NCI-H526 treated with DMSO at 0.1 percent for 48 hours (cell line): ENCODE measurements around the gene KRTAP10-4.
"Not testable (repeated sequence)": the region's sequence is repeated elsewhere in the genome, so short reads cannot be mapped to it uniquely, and the experiment has no call there.

Experiments
- DNase-seq: peaks from one replicate; lab custom pipeline; 2025; lab: John Stamatoyannopoulos, UW

The KRTAP10-4 gene

GRCh38 chr21:44600118-44600978, 26.8 kb downstream of the KRTAP10-4 start, which contains the start of gene KRTAP10-7:
Gene KRTAP10-7 (plus strand): TSS chr21:44600597. CDS start chr21:44600622, 25 bp downstream.
- DNase-seq: not testable (repeated sequence)

DNA sequence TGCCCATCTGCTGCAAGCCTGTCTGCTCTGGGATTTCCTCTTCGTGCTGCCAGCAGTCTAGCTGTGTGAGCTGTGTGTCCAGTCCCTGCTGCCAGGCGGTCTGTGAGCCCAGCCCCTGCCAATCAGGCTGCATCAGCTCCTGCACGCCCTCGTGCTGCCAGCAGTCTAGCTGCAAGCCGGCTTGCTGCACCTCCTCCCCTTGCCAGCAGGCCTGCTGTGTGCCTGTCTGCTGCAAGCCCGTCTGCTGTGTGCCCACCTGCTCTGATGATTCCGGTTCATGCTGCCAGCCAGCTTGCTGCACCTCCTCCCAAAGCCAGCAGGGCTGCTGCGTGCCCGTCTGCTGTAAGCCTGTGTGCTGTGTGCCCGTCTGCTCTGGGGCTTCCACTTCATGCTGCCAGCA, 27.6 kb downstream of the KRTAP10-4 start:
- not testable (repeated sequence) for DNase-seq

- DNase-seq: no peak
Observed at GRCh38 chr21:44601596-44602462, 28.3 kb downstream of the KRTAP10-4 start.

DNA sequence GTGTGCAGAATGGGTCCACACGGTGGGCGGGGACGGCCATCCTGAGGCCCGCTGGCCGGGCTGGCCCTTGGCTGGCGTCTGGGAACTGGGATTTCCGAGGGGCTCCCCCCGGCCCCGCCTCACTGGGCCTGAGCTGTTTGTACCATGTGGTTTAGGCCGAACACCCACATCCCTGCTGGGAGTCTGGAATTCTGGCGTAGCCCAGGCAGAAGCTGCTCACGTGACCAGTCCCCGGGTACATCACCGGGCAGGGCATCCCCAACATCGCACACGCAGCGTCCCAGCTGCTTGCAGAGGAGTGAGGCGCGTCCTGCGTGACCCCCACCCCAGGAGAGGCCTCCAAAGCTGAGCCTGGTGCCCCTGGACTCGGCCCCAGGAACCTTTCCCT, 28.9 kb downstream of the KRTAP10-4 start:
- DNase-seq: no peak

DNA sequence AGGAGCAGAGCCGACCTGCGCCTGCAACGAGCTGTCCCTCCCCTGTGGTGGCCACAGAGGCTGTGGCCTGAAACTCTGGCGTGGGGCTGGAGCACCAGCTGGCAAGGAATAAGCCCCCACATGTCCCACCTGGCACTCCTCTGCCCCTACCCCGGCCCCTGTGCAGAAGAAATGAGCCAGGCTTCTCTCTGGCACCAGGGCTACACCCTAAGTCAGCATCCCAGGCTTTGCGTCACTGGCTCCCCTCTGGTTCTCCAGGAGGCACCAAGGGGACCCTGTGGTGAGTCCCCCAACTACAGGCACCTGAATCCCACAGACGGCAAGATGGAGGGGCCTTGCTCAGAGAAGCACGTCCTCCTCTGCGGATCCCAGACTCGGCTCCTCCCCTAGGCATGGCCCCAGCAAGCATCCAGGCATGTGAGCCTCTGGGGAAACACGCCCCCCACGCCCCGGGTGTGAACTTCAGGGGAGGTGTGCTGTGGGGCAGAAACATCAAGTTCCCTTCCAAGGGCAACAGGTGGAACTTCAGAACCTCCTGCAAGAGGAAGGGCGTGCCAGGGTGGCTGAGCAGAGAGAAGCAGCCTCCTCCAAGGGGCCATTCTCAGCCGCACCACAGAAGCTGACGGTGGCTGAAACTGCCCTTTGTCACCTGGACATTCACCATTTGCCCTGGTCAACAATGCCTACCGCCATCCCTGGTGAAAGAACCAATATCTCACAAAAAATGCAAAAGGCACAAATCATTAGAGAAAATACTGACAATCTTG, 29.8 kb downstream of the KRTAP10-4 start:
- no peak for DNase-seq

DNA sequence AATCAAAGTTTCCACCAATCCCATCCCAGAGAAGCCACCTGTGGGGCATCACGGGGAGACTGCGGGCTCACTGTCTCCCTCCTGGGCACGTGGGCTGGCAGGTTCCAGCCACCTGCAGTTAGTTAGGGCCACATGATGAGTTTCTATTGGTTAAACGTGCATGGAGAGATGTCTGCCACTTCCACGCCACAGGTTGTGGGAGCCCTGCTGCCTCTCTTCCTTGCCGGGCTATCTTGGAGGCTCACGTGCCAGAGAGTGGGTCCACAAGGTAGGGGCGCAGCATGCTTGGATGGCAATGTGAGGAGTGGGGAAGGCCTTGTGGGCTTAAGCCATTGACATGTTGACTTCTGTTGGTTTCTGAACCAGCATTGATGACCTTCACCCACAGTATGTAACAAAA, 30.4 kb downstream of the KRTAP10-4 start:
- no peak for DNase-seq

DNA sequence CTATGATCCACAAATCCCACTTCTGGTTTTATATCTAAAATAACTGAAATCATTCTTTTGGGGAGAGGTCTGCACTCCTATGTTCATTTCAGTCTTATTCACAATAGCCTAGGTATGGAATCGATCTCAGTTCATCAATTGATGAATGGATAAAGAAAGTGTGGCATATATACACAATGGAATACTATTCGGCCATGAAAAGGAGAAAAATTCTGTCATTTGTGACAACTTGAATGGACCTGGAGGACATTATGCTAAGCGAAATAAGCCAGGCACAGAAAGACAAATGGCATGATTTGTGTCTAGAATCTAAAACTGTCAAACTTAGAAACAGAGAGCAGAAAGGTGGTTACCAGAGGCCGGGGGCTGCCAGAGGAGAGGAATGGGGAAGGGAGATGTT, 33.0 kb downstream of the KRTAP10-4 start:
- no peak for DNase-seq

GRCh38 chr21:44609193-44609592, 35.7 kb downstream of the KRTAP10-4 start:
- DNase-seq: no peak

- not testable (repeated sequence) for DNase-seq
Observed at GRCh38 chr21:44610157-44610843, 36.8 kb downstream of the KRTAP10-4 start.

DNA sequence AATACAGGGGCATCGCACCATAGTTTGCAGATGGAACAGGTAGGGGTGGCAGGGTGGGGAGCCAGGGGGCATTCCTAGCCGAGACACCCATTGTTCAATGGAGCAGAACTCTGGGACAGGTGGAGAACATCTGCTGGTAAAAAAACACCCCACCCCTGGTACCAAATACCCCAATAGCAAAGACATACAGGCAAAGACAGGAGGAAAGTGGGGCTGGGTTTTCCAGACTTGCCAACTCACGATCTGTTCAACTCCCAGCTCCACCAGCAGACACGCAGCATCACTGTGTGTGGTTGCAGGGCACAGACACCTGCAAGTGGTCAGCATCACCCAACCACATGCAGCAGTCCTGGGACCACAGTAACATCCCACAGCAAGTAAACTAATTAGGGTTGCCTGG, 38.0 kb downstream of the KRTAP10-4 start:
- no peak for DNase-seq

DNA sequence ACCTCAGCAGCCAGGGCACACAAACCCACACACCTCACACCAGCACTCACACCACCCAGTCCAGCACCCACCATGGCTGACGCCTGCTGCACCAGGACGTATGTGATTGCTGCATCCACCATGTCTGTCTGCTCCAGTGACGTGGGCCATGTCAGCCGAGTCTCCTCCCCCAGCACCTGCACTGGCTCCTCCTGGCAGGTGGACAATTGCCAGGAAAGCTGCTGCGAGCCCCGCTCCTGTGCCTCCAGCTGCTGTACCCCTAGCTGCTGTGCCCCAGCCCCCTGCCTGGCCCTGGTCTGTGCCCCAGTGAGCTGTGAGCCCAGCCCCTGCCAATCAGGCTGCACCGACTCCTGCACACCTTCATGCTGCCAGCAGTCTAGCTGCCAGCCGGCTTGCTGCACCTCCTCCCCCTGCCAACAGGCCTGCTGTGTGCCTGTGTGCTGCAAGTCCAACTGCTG, 38.5 kb downstream of the KRTAP10-4 start, which contains the start of gene KRTAP10-8:
Gene KRTAP10-8, plus strand, starts transcription at position 51 of the 458 bp plus-strand sequence. Its CDS starts 22 bp downstream, at position 73.
- DNase-seq: no peak

DNA sequence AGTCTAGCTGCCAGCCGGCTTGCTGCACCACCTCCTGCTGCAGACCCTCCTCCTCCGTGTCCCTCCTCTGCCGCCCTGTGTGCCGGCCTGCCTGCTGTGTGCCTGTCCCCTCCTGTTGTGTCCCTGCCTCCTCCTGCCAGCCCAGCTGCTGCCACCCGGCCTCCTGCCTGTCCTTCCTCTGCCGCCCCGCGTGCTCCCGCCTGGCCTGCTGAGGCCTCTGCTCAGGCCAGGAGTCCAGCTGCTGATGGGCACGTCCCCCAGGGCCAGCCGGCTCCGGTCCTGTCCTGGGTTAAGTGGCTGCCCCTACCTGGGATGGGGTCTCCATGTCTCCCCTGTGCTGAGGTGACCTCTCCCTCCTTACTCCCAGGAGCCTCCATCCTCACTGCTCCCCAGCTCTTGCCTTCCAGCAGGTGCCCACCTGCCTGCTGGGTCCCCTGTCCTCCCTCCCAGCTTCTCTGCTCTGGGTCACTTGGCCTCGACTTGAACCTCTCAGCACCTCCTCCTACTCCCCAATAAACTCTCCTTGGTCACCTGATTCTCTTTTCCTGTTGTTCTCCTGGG, 39.2 kb downstream of the KRTAP10-4 start:
- no peak for DNase-seq

DNA sequence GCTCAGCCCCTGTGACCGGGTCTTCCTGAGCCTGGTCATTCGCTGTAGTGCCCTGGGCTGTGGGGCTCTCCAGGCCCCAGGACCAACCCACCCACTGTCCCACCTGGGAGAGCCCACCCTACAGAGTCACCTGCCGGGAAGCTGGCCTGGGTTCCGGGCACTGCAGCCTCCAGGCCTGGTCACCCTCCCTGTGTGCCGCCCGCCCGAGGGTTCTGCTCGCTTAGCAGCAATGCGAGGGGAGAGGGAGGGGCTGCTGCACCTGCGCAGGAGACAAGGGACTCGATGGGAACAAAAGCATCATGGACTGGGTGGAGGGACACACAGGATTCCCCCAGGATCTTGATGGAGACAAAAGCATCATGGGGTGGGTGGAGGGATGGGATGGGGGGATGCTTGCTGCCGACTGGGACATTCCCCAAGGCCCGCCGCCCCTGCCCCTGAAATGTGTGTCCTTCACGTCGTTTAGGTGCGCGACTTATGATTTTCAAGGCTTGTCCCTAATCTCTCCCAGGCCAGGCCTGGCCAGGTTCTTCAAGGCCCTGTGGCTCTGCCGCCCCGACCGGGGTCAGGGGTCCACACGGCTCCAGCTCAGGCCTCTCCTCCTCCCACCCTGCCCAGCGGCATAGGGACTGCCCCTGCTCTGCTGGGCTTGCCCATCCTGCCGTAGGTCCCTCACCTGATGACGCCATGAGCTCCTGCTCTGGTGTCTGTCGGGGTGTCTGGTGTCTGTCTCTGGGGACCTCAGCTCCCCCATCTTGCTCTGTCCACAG, 40.0 kb downstream of the KRTAP10-4 start:
- no peak for DNase-seq

DNA sequence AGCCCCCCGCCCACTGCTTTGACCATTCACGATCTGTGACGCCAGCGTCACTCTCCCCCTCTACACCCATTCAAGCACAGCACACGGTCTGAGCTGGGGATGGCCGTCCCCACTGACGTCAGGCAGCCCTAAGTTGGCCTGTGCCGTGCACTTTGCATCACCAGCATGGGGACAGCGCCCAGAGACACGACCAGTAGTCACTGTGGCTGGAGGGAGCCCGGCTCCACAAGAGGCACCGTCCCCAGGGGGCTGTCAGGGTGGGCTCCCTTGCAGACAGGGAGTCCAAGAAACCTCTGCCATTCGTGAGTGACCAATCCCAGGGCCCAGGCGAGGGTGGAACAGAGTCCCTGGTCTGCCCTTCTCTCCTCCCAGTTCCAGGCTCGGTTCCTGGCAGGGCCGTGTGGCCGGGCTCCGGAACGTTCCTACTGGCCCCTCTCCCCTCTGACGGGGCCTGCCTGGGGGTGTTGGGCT, 40.7 kb downstream of the KRTAP10-4 start:
- DNase-seq: no peak

DNA sequence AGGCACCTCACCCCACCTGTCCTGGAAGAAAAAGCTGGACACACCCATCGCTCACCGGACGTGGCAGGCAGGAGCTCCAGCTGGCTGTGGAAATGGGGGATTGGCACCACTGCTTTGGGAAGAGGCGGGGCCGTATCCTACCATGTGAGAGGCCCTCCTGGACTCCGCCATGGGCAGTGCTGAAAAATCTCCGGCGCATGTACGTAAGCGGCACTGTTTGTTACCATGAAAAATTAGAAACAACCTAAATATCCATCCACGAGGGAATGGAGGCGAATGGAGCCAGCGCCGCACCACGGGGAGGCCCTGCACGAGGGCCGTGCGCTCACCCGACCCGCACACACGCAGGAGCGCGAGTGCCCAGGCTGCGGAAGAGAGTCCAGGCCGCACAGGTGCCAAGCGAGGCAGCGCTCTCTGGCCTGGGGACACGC, 41.4 kb downstream of the KRTAP10-4 start:
- no peak for DNase-seq

- no peak for DNase-seq
Observed at GRCh38 chr21:44615466-44615865, 41.9 kb downstream of the KRTAP10-4 start.

- no peak for DNase-seq
Observed at GRCh38 chr21:44615911-44616590, 42.5 kb downstream of the KRTAP10-4 start.

DNA sequence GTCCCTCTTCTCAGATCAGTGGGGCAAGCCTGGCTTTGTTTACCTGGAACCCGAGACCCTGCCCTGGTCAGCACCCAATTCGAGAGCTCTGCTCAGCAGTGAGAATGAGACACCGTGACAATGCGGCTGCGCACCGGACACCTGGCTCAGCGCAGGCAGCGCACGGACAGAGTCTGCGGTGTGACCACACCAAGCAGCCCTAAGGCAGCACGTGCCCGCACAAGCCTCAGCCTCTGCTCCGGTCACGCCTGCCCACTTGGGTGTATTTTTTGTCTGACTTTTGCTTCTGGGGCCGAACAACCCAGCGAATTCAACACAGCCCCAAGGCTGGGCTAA, 43.0 kb downstream of the KRTAP10-4 start:
- no peak for DNase-seq

DNA sequence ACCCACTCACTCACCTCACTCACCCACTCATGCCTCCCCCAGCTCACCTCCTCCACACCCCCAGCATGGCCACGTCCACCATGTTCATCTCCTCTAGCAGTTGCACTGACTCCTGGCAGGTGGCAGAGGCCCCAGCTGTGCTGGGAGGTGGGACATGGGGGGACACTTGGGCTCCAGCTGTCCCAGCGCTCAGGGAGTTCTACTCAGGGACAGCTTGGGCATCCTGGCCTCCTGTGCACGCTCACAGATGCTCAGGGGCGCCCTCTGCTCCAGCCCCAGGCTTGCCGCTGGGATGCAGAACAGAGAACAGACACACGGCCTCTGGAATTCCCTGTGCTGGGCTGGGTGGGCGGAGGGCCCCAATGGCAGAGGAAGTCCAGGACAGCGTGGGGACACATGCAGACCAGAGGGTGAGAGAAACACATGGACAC, 43.6 kb downstream of the KRTAP10-4 start:
- no peak for DNase-seq
